Psoas muscle (tissue), 8 donors: ENCODE measurements around the gene KIF9. TPM values are rescaled to one million over a fixed set of nuclear protein-coding genes. Genes with fewer than 3 reads are reported as not detected.

Source experiments
- ATAC-seq, 4 donors: fragments of 200-7000 bp; cut with Tn5 transposase; one replicate each; pipeline ENCODE4 v1.9.1; 2020; ENCODE audit warnings: moderate library complexity in 3 of 4, mild to moderate bottlenecking in 2 of 4
- DNase-seq, 2 donors: peaks; one replicate each; pipeline ENCODE4 v3.0.0-alpha.2; 2020
- H3K27ac ChIP-seq: fragments of 200-600 bp; one replicate; pipeline ENCODE4 v1.8.0; 2022
- H3K27me3 ChIP-seq, 3 donors: fragments of 200-600 bp in 1 of 3; one replicate each; pipeline versions ENCODE4 v1.6.1 to v1.8.0; 2013 to 2022; ENCODE audit warnings: low read length in 2 of 3, mild to moderate bottlenecking in 2 of 3, moderate library complexity in 1 of 3; ENCODE audit not compliant: insufficient read depth in 3 of 3
- H3K36me3 ChIP-seq, 2 donors: fragments of 200-600 bp in 1 of 2; one replicate each; pipeline versions ENCODE4 v1.6.1 to v1.8.0; 2013 to 2022; ENCODE audit warnings: low read depth in 1 of 2, mild to moderate bottlenecking in 1 of 2, moderate library complexity in 1 of 2; ENCODE audit not compliant: insufficient read depth in 1 of 2
- H3K4me1 ChIP-seq: fragments of 200-600 bp; one replicate; pipeline ENCODE4 v1.8.0; 2022
- H3K4me3 ChIP-seq: fragments of 200-600 bp; one replicate; pipeline ENCODE4 v1.8.0; 2022; ENCODE audit warnings: mild to moderate bottlenecking
- H3K9me3 ChIP-seq: fragments of 200-600 bp; one replicate; pipeline ENCODE4 v1.8.0; 2022
- CTCF ChIP-seq: fragments of 200-600 bp; IDR thresholded peaks from one replicate; pipeline ENCODE4 v1.8.0; 2022; ENCODE audit warnings: antibody characterized with exemption
- WGBS, 3 donors: extraction: QIAGEN DNeasy Blood & Tissue Kit; methylation state at CpG; one replicate each; pipeline versions ENCODE4 v1.1.6 to v1.1.7; 2013; 5-methylcytosine and 5-hydroxymethylcytosine counted together
- intact Hi-C, 2 donors: fragments of 100-400 bp; cut with DNase I; formaldehyde crosslinking; loops; one replicate each; pipeline versions ENCODE4 v1.11.0 to v1.14.2; 2022
- polyA plus RNA-seq, 3 donors: library from polyadenylated mRNA; stranded (reverse); fragments of 200-250 nt; gene quantifications; one replicate each; pipeline ENCODE4 v1.2.3, GENCODE V29; 2013
- total RNA-seq, 4 donors: library from RNA; stranded (reverse); fragmentation: NEBNext Ultra II Directional in 2 of 4; extraction: Animal tissue kit (Norgen Biotek cat#: 25700) in 2 of 4; gene quantifications; one replicate each; pipeline versions ENCODE4 v1.2.1 to v1.2.4, GENCODE V29; 2021 to 2023
- donor health status: healthy with polysubstance abuse.
- donor health status: DM: no; HTN: no; CAD: no; lungs with moderate emphysema.
- donor health status: Bipolar disorder and iron deficiency.
- donor health status: healthy.
- donor health status: DM: yes; HTN: yes; CAD: no.
- donor health status: DM: no; HTN: no; CAD: no.
- donor health status: DM: no; HTN: no; CAD: no.
- donor health status: DM: yes; HTN: yes; CAD: no.

The KIF9 gene
- total and polyA plus RNA-seq, 7 donors = 3.5 to 15.5 (median 5.9) TPM

- intact Hi-C loops = no loop called here
- Histone ChIP-seq H3K4me1 (peaks cover 10% of the 10 kb centered on the region), H3K4me3 (no peak overlapping the region), H3K27me3 (no peaks in the 10 kb centered on the region), H3K36me3 (peaks cover 0 to 22% of the 10 kb centered on the region in 2 donors), H3K27ac (no peak overlapping the region), H3K9me3 (no peaks in the 10 kb centered on the region)
- ATAC-seq (no peak), DNase-seq (no peak)
- TF ChIP-seq CTCF = no peak
- whole genome bisulfite sequencing, 3 donors = 87 to 92% (median 90%) methylated on average over 9 of the region's 9 CpGs
Measured at GRCh38 chr3:47299381-47300318, 17.1 kb upstream of the KIF9 start.

- ATAC-seq (no peak), DNase-seq (no peak)
- H3K4me3 ChIP-seq = no peak overlapping the region
- peaks cover 18% of the 10 kb centered on the region for H3K4me1 ChIP-seq
- peaks cover 0 to 22% of the 10 kb centered on the region in 2 donors for H3K36me3 ChIP-seq
- H3K9me3 ChIP-seq = no peaks in the 10 kb centered on the region
- H3K27me3 ChIP-seq = no peaks in the 10 kb centered on the region
- TF ChIP-seq CTCF = no peak
- WGBS, 3 donors = 95 to 98% (median 97%) methylated on average over 3 of the region's 3 CpGs
- intact Hi-C loops = no loop called here
- no peak overlapping the region for H3K27ac ChIP-seq
Measured at GRCh38 chr3:47298439-47298838, 15.8 kb upstream of the KIF9 start.

- Histone ChIP-seq H3K4me3 (no peak overlapping the region), H3K9me3 (no peaks in the 10 kb centered on the region), H3K36me3 (peaks cover 0 to 9% of the 10 kb centered on the region in 2 donors), H3K4me1 (peaks cover 18% of the 10 kb centered on the region), H3K27me3 (no peaks in the 10 kb centered on the region), H3K27ac (no peak overlapping the region)
- no peak for TF ChIP-seq CTCF
- 83 to 88% (median 84%) methylated on average over 2 of the region's 2 CpGs for WGBS, 3 donors
- DNase-seq (no peak), ATAC-seq (no peak)
- intact Hi-C loops = no loop called here
Measured at GRCh38 chr3:47296562-47297302, 14.1 kb upstream of the KIF9 start.

GRCh38 chr3:47295976-47296375, 13.4 kb upstream of the KIF9 start:
- ATAC-seq (no peak), DNase-seq (no peak)
- H3K27ac ChIP-seq = no peak overlapping the region
- no peaks in the 10 kb centered on the region for H3K27me3 ChIP-seq
- no peak overlapping the region for H3K4me3 ChIP-seq
- intact Hi-C loops = no loop called here
- peaks cover 0 to 8% of the 10 kb centered on the region in 2 donors for H3K36me3 ChIP-seq
- WGBS, 3 donors = 88 to 91% (median 91%) methylated on average over 6 of the region's 6 CpGs
- H3K4me1 ChIP-seq = peaks cover 18% of the 10 kb centered on the region
- H3K9me3 ChIP-seq = no peaks in the 10 kb centered on the region
- no peak for TF ChIP-seq CTCF
